ENCODE results near the gene CERS6. TPM values are rescaled to one million over a fixed set of nuclear protein-coding genes. Genes with fewer than 3 reads are reported as not detected.
A peak's percentile ranks its signal among the peaks of the same experiment; 100 is the strongest.

CERS6 gene
- total RNA-seq, 1 donor from 2014 or later = 36.4 TPM

DNA sequence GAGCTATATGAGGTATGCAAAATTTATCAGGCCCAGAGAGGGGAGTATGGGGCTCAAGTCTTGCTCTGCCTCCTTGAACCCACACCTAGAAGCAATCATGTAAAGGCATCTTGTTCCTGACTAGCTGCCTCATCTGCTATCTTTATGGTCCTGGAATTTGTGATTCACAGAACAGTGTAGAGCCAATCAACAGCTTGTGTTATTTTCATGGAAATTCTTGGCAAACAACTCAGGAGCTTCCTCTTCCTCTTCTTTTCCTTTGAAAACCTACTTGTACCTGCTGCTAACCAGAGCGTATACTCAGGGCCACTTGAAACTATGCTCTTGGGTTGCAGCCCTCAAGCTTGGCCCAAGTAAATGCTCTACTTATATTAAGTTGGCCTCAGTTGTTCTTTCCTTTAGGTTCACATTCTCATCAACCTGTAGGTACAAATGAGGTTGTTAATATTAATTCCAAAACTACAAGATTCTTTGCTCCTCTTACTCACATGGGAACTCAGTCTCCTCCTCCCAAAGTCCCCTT is 342.9 kb downstream of the CERS6 start:
- TF ChIP-seq, protein P1, sequence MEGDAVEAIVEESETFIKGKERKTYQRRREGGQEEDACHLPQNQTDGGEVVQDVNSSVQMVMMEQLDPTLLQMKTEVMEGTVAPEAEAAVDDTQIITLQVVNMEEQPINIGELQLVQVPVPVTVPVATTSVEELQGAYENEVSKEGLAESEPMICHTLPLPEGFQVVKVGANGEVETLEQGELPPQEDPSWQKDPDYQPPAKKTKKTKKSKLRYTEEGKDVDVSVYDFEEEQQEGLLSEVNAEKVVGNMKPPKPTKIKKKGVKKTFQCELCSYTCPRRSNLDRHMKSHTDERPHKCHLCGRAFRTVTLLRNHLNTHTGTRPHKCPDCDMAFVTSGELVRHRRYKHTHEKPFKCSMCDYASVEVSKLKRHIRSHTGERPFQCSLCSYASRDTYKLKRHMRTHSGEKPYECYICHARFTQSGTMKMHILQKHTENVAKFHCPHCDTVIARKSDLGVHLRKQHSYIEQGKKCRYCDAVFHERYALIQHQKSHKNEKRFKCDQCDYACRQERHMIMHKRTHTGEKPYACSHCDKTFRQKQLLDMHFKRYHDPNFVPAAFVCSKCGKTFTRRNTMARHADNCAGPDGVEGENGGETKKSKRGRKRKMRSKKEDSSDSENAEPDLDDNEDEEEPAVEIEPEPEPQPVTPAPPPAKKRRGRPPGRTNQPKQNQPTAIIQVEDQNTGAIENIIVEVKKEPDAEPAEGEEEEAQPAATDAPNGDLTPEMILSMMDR (IDR thresholded peaks at IDR 0.05; ENCODE audit: unreplicated experiment) = no peak
- H3K4me1 Mint-ChIP-seq (ENCODE audit: unreplicated experiment) = peaks cover 59% of the 10 kb centered on the region
- H3K27me3 Mint-ChIP-seq (ENCODE audit: unreplicated experiment) = peaks cover 1% of the 10 kb centered on the region
- H3K9me3 Mint-ChIP-seq (ENCODE audit: unreplicated experiment) = no peaks in the 10 kb centered on the region
- H3K4me3 Mint-ChIP-seq (ENCODE audit: unreplicated experiment) = no peak overlapping the region
- no peak for DNase-seq (ENCODE audit: low spot score)
- peak overlapping the region; percentile 59 for H3K27ac Mint-ChIP-seq (ENCODE audit: unreplicated experiment)
- H3K36me3 Mint-ChIP-seq (ENCODE audit: low read depth, unreplicated experiment) = no peaks in the 10 kb centered on the region

- DNase-seq (ENCODE audit: low spot score) = no peak
- TF ChIP-seq, protein P1 (IDR thresholded peaks at IDR 0.05; ENCODE audit: unreplicated experiment) = no peak
- H3K27ac Mint-ChIP-seq (ENCODE audit: unreplicated experiment) = no peak overlapping the region
- H3K4me1 Mint-ChIP-seq (ENCODE audit: unreplicated experiment) = peaks cover 46% of the 10 kb centered on the region
- H3K4me3 Mint-ChIP-seq (ENCODE audit: unreplicated experiment) = no peak overlapping the region
- no peaks in the 10 kb centered on the region for H3K36me3 Mint-ChIP-seq (ENCODE audit: low read depth, unreplicated experiment)
- peaks cover 1% of the 10 kb centered on the region for H3K27me3 Mint-ChIP-seq (ENCODE audit: unreplicated experiment)
- no peaks in the 10 kb centered on the region for H3K9me3 Mint-ChIP-seq (ENCODE audit: unreplicated experiment)
These were observed 345.4 kb downstream of the CERS6 start for GRCh38 chr2:168801471-168801870.

GRCh38 chr2:168801961-168802858 is 346.1 kb downstream of the CERS6 start, which contains the start of gene NOSTRIN:
Gene NOSTRIN, plus strand, starts transcription at chr2:168802637. Its CDS starts 10 bp downstream, at chr2:168802647.
- H3K27me3 Mint-ChIP-seq (ENCODE audit: unreplicated experiment) = peaks cover 1% of the 10 kb centered on the region
- no peaks in the 10 kb centered on the region for H3K9me3 Mint-ChIP-seq (ENCODE audit: unreplicated experiment)
- DNase-seq (ENCODE audit: low spot score) = no peak
- TF ChIP-seq, protein P1 (IDR thresholded peaks at IDR 0.05; ENCODE audit: unreplicated experiment) = no peak
- no peaks in the 10 kb centered on the region for H3K36me3 Mint-ChIP-seq (ENCODE audit: low read depth, unreplicated experiment)
- no peak within 1 kb of the TSS for H3K4me3 Mint-ChIP-seq (ENCODE audit: unreplicated experiment)
- H3K4me1 Mint-ChIP-seq (ENCODE audit: unreplicated experiment) = peaks cover 41% of the 10 kb centered on the region
- H3K27ac Mint-ChIP-seq (ENCODE audit: unreplicated experiment) = no peak within 1 kb of the TSS

- Mint-ChIP-seq H3K36me3 (ENCODE audit: low read depth, unreplicated experiment) (no peaks in the 10 kb centered on the region), H3K4me3 (ENCODE audit: unreplicated experiment) (no peak overlapping the region), H3K27me3 (ENCODE audit: unreplicated experiment) (peaks cover 1% of the 10 kb centered on the region), H3K9me3 (ENCODE audit: unreplicated experiment) (no peaks in the 10 kb centered on the region), H3K4me1 (ENCODE audit: unreplicated experiment) (peaks cover 36% of the 10 kb centered on the region), H3K27ac (ENCODE audit: unreplicated experiment) (no peak overlapping the region)
- TF ChIP-seq, protein P1 (IDR thresholded peaks at IDR 0.05; ENCODE audit: unreplicated experiment) = no peak
- no peak for DNase-seq (ENCODE audit: low spot score)
These were observed 347.0 kb downstream of the CERS6 start for GRCh38 chr2:168802859-168803725.

All from endothelial cell (in vitro differentiated cells).